DND-41 (cell line): ENCODE measurements around the gene MAP1LC3B.

Source experiments
- ATAC-seq: fragments of 200-7000 bp; cut with Tn5 transposase; 3 replicates; pipeline ENCODE4 v1.9.1; 2021; ENCODE audit warnings: low read depth; ENCODE audit not compliant: insufficient read depth
- DNase-seq: peaks from one replicate; pipeline ENCODE4 v3.0.0-alpha.2; 2020
- H2AFZ ChIP-seq: 2 replicates; pipeline ENCODE4 v1.6.0; 2012; ENCODE audit warnings: low read depth, low read length
- H3K27ac ChIP-seq: 2 replicates; pipeline ENCODE4 v1.5.1; 2012; ENCODE audit warnings: low read length, inconsistent platforms
- H3K27me3 ChIP-seq: fragments of 200-600 bp; sonication (generic); 2 replicates; pipeline ENCODE4 v1.6.0; 2012; ENCODE audit warnings: low read length, mild to moderate bottlenecking, inconsistent platforms; ENCODE audit not compliant: insufficient read depth, poor library complexity
- H3K36me3 ChIP-seq: 2 replicates; pipeline ENCODE4 v1.5.1; 2012; ENCODE audit warnings: low read length, inconsistent platforms; ENCODE audit not compliant: insufficient read depth
- H3K4me1 ChIP-seq: 2 replicates; pipeline ENCODE4 v1.5.1; 2012; ENCODE audit warnings: mild to moderate bottlenecking, low read length; ENCODE audit not compliant: insufficient read depth
- H3K4me2 ChIP-seq: 2 replicates; pipeline ENCODE4 v1.6.0; 2012; ENCODE audit warnings: mild to moderate bottlenecking, moderate library complexity, low read length, inconsistent platforms; ENCODE audit not compliant: insufficient read depth
- H3K4me3 ChIP-seq, 2 experiments: fragments of 200-600 bp in 1 of 2; shearing (Covaris generic) in 1 of 2; 2 replicates each; pipeline ENCODE4 v1.5.1; 2012 to 2016; ENCODE audit warnings: inconsistent platforms in 2 of 2, low read length in 2 of 2, mild to moderate bottlenecking in 2 of 2, low read depth in 1 of 2, moderate library complexity in 1 of 2
- H3K79me2 ChIP-seq: 2 replicates; pipeline ENCODE4 v1.6.0; 2012; ENCODE audit warnings: low read length, inconsistent platforms; ENCODE audit not compliant: insufficient read depth
- H3K9ac ChIP-seq: 2 replicates; pipeline ENCODE4 v1.6.0; 2012; ENCODE audit warnings: low read depth, mild to moderate bottlenecking, inconsistent platforms, low read length, moderate library complexity
- H3K9me3 ChIP-seq: 2 replicates; pipeline ENCODE4 v1.5.1; 2012; ENCODE audit warnings: low read length, moderate library complexity, mild to moderate bottlenecking, inconsistent platforms; ENCODE audit not compliant: insufficient read depth, severe bottlenecking
- H4K20me1 ChIP-seq: 2 replicates; pipeline ENCODE4 v1.6.0; 2012; ENCODE audit warnings: low read length; ENCODE audit not compliant: insufficient read depth
- EZH2 ChIP-seq: IDR thresholded peaks from 3 replicates; pipeline ENCODE4 v1.6.1; 2012; ENCODE audit warnings: borderline replicate concordance, low read depth, mild to moderate bottlenecking, moderate library complexity, low read length, inconsistent platforms; ENCODE audit not compliant: severe bottlenecking
- TF ChIP-seq, protein P1 (sequence below): IDR thresholded peaks from 2 replicates; pipeline ENCODE4 v1.5.1; 2012; ENCODE audit warnings: borderline replicate concordance, low read length, moderate library complexity, mild to moderate bottlenecking; ENCODE audit not compliant: poor library complexity, severe bottlenecking; ENCODE audit errors: extremely low read depth

The MAP1LC3B gene

DNA sequence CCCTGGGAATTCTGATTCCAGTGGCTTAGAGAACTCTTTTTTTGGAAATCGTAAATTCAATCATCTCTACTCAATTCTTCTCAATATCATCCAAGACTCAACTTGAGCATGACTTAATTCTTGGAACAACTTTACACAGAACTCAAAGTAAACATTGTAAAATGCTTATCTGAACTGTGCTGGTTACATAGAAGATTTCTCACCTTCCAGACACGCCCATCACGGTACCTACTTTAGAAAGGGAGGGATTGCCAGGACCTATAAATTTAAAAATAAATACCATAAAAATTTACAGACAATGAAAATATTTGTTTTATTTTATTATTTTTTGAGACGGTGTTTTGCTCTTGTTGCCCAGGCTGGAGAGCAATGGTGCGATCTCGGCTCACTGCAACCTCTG lies 26.5 kb downstream of the MAP1LC3B start:
- ATAC-seq: no peak
- Histone ChIP-seq H3K4me1 (no peaks in the 10 kb centered on the region), H3K27me3 (no peaks in the 10 kb centered on the region), H3K9ac (no peak overlapping the region), H2AFZ (no peak overlapping the region), H3K27ac (no peak overlapping the region), H3K4me3 (no peak overlapping the region), H3K79me2 (no peaks in the 10 kb centered on the region), H3K9me3 (no peaks in the 10 kb centered on the region), H3K4me2 (no peak overlapping the region), H3K36me3 (no peaks in the 10 kb centered on the region), H4K20me1 (0 out of 2 replicates have a peak, but pooled peaks cover 3% of the 10 kb centered on the region)
- DNase-seq: no peak
- TF ChIP-seq, protein P1, sequence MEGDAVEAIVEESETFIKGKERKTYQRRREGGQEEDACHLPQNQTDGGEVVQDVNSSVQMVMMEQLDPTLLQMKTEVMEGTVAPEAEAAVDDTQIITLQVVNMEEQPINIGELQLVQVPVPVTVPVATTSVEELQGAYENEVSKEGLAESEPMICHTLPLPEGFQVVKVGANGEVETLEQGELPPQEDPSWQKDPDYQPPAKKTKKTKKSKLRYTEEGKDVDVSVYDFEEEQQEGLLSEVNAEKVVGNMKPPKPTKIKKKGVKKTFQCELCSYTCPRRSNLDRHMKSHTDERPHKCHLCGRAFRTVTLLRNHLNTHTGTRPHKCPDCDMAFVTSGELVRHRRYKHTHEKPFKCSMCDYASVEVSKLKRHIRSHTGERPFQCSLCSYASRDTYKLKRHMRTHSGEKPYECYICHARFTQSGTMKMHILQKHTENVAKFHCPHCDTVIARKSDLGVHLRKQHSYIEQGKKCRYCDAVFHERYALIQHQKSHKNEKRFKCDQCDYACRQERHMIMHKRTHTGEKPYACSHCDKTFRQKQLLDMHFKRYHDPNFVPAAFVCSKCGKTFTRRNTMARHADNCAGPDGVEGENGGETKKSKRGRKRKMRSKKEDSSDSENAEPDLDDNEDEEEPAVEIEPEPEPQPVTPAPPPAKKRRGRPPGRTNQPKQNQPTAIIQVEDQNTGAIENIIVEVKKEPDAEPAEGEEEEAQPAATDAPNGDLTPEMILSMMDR: no peak
- no peak for TF ChIP-seq EZH2

DNA sequence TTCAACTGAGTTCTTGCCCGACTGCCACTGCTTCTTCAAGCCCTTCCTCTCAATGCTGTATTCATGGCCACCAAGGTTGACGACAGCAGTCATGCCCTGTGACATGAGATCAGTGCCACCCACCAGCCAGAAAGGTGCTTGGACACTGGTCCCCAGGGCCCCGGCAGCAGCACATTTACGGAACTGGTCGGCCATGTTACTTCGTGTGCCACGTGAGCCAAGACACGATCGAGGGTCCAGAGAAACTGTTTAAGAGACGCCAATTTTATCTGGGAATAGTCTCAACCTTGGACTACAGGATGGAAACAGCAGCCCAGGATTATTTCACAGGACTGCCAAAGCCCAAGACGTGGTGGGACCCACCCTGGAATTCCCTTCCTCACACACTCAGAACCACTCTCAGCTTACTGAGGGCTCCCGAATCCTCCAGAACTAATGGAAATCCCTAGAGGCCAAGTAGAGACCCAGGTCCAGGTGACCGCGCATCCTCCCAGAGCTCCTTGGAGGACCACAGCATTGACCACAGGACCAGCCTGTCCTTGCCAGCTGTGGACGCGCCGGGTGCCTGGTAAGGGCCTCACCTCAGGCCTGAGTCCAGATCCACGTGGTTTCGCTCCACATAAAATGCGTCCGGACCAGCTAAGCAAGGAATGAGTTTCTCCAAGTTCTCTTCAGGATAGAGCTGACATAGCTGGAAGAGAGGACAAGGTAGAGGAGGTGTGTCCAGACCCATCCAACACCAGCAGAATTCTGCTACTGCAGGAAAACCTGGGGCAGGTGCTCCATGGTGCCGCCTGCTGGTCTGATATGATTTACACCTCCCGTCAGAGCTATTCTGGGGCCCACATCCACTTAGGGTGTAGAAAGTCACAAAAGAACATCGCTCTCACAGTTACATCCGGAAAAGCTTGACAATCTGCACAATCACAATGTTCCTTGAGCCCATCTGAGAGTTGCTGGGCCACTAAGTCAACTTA lies 28.2 kb downstream of the MAP1LC3B start:
- Histone ChIP-seq H3K79me2 (no peaks in the 10 kb centered on the region), H3K9me3 (no peaks in the 10 kb centered on the region), H4K20me1 (0 out of 2 replicates have a peak, but pooled peaks cover 3% of the 10 kb centered on the region), H3K4me1 (no peaks in the 10 kb centered on the region), H2AFZ (no peak overlapping the region), H3K4me2 (no peak overlapping the region), H3K36me3 (no peaks in the 10 kb centered on the region), H3K27me3 (no peaks in the 10 kb centered on the region), H3K4me3 (no peak overlapping the region), H3K27ac (no peak overlapping the region), H3K9ac (no peak overlapping the region)
- ATAC-seq: no peak
- no peak for TF ChIP-seq EZH2
- TF ChIP-seq, protein P1: peak; percentile 33
- no peak for DNase-seq

DNA sequence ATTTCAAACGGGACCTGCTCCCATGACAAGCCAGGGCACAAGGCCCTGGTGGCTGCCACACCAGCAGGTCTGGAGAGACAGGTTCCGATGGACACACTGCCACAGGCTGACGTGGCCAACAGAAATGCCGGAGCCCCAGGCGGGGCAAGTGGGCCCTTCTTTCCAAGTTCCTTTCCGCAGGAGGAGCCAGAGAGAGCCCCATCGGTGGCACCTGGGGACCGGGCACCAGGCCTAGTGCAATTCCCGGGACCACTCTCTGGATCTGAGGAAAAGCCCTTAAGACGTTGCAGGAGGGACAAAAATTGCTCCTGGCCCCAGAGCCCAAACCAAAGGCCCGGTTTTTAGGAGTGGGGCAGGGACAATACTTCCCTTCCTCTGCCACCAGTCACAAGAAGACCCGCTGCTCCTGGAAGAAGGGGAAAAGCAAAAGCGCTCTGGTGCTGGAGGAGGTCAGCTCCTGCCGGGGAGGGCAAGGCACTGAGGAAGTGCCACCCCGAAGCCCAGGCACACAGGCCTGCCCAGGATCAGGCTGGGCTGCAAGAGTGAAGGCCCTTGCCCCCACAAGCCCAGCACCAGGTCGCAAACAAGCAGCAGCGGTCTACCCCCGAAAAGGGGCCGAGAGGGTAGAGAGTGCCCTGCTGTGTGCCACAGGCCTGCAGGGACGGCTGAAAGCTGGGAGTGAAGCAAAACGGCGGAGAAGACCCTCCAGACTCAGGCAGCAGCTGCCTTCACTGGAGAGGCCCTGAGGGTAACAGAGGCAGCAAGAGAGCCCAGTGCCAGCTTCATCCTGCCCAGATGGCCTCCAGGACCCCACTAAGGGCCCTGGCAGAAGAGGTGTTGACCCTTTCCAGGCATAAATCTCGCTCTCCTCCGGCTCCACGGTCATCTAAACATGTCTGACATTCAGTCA lies 29.1 kb downstream of the MAP1LC3B start:
- H3K4me3 ChIP-seq: no peak overlapping the region
- ATAC-seq (no peak), DNase-seq (no peak)
- no peak overlapping the region for H3K9ac ChIP-seq
- H3K9me3 ChIP-seq: no peaks in the 10 kb centered on the region
- peaks cover 3% of the 10 kb centered on the region for H3K27me3 ChIP-seq
- H3K79me2 ChIP-seq: no peaks in the 10 kb centered on the region
- 0 out of 2 replicates have a peak, but pooled peaks cover 3% of the 10 kb centered on the region for H4K20me1 ChIP-seq
- TF ChIP-seq, protein P1: no peak
- no peak for TF ChIP-seq EZH2
- no peaks in the 10 kb centered on the region for H3K4me1 ChIP-seq
- no peak overlapping the region for H2AFZ ChIP-seq
- no peak overlapping the region for H3K27ac ChIP-seq
- no peaks in the 10 kb centered on the region for H3K36me3 ChIP-seq
- H3K4me2 ChIP-seq: no peak overlapping the region
